ENCODE measurements around the gene KIR2DL3. TPM values are rescaled to one million over a fixed set of nuclear protein-coding genes. Genes with fewer than 3 reads are reported as not detected.
"Not testable (repeated sequence)": the region's sequence is repeated elsewhere in the genome, so short reads cannot be mapped to it uniquely, and the experiment has no call there.

Gene KIR2DL3
- total RNA-seq, 2 experiments from 2014 or later, result 0.30 to 1.2 TPM

DNA sequence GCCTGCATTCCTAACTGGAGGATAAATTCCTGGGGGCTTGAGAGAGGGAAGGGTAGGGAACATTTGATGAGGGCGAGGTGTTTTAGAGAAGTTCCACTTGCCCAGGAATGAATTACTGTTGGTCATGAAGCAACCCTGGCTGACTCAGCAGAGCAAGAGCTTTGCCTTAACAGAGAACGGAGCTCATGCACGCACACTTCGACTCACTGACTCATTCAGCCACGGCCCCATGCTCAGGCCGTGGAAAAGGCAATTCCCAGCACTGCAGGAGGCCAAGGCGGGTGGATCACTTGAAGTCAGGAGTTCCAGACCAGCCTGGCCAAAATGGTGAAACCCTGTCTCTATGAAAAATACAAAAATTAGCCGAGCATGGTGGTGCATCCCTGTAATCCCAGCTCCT is 25.9 kb downstream of the KIR2DL3 start:
- CTCF ChIA-PET; H3K27ac Mint-ChIP-seq; H3K4me3 Mint-ChIP-seq; H3K4me1 Mint-ChIP-seq; DNase-seq; H3K36me3 Mint-ChIP-seq; H3K9me3 Mint-ChIP-seq (ENCODE audit: low read depth); ATAC-seq; H3K27me3 Mint-ChIP-seq: not testable (repeated sequence)

DNA sequence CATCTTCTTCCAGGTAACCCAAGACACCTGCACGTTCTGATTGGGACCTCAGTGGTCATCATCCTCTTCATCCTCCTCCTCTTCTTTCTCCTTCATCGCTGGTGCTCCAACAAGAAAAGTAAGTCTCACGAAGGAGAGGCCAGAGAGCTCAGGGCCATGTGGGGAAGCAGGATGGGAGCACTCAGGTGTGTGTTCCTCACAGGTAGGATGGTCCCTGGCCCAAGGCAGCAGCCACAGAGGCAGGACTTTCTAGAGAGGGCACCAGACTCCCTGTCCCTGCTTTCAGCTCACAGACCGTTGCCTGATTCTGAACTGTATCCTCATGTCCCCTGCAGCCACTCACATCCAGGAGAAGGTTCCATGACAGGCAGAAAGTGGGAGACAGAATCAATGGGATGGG is 28.2 kb downstream of the KIR2DL3 start:
- H3K27ac Mint-ChIP-seq; ATAC-seq; H3K9me3 Mint-ChIP-seq (ENCODE audit: low read depth); H3K4me3 Mint-ChIP-seq; CTCF ChIA-PET; H3K4me1 Mint-ChIP-seq; H3K36me3 Mint-ChIP-seq; H3K27me3 Mint-ChIP-seq; DNase-seq: not testable (repeated sequence)

DNA sequence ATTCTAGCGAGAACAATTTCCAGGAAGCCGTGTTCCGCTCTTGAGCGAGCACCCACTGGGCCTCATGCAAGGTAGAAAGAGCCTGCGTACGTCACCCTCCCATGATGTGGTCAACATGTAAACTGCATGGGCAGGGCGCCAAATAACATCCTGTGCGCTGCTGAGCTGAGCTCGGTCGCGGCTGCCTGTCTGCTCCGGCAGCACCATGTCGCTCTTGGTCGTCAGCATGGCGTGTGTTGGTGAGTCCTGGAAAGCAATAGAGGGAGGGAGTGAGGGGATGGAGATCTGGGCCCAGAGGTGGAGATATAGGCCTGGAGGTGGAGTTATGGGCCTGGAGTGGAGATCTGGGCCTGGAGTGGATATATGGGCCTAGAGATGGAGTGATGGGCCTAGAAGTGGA is 31.3 kb downstream of the KIR2DL3 start, which contains the start of gene KIR2DL1:
TSS of gene KIR2DL1 (plus strand) at position 148 of the 400 bp plus-strand sequence. CDS start at position 206, 58 bp downstream.
- H3K36me3 Mint-ChIP-seq; H3K27ac Mint-ChIP-seq; CTCF ChIA-PET; H3K27me3 Mint-ChIP-seq; H3K4me1 Mint-ChIP-seq; ATAC-seq; H3K4me3 Mint-ChIP-seq; H3K9me3 Mint-ChIP-seq (ENCODE audit: low read depth); DNase-seq: not testable (repeated sequence)

DNA sequence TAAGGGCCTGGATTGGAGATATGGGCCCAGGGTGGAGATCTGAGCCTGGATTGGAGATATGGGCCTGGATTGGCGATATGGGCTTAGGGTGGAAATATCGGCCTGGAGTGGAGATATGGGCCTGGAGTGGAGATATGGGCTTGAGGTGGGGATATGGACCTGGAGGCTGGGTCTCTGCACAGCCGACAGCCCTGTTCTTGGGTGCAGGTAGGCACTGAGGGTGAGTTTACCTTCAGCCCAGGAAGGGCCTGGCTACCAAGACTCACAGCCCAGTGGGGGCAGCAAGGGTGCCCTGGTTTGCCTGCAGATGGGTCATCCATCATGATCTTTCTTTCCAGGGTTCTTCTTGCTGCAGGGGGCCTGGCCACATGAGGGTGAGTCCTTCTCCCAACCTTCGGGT is 32.2 kb downstream of the KIR2DL3 start:
- not testable (repeated sequence) for H3K4me3 Mint-ChIP-seq, ATAC-seq

GRCh38 chr19:54771018-54771960 is 33.0 kb downstream of the KIR2DL3 start:
- H3K27ac Mint-ChIP-seq; H3K4me1 Mint-ChIP-seq; H3K9me3 Mint-ChIP-seq (ENCODE audit: low read depth); CTCF ChIA-PET; DNase-seq; H3K36me3 Mint-ChIP-seq; H3K4me3 Mint-ChIP-seq; ATAC-seq; H3K27me3 Mint-ChIP-seq: not testable (repeated sequence)

More for the DNA sequence above, 32.2 kb downstream of the KIR2DL3 start:
- H3K27me3 Mint-ChIP-seq; H3K9me3 Mint-ChIP-seq (ENCODE audit: low read depth); H3K36me3 Mint-ChIP-seq; CTCF ChIA-PET; H3K27ac Mint-ChIP-seq; H3K4me1 Mint-ChIP-seq; DNase-seq: not testable (repeated sequence)

GRCh38 chr19:54772666-54773065 is 34.4 kb downstream of the KIR2DL3 start:
- CTCF ChIA-PET; ATAC-seq; H3K4me1 Mint-ChIP-seq; H3K27ac Mint-ChIP-seq; H3K36me3 Mint-ChIP-seq; H3K27me3 Mint-ChIP-seq; DNase-seq; H3K9me3 Mint-ChIP-seq (ENCODE audit: low read depth); H3K4me3 Mint-ChIP-seq: not testable (repeated sequence)

DNA sequence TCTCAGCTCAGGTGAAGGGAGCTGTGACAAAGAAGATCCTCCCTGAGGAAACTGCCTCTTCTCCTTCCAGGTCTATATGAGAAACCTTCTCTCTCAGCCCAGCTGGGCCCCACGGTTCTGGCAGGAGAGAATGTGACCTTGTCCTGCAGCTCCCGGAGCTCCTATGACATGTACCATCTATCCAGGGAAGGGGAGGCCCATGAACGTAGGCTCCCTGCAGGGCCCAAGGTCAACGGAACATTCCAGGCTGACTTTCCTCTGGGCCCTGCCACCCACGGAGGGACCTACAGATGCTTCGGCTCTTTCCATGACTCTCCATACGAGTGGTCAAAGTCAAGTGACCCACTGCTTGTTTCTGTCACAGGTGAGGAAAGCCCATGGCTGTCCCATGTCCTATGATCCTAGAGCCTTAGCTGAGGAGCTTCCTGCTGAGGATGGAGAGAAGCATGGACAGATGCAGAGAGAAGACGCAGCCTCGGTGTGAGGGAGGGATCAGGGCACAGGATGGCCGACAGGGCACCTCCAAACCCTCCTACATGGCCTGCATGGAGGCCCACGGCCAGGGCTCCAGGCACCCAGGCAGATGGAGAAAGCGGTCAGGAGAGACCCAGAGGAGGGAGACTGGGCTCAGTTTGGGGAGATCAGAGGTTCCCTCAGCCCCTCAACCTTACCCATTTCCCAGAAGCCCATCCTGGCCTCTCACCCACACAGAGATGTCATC is 36.9 kb downstream of the KIR2DL3 start:
- H3K27ac Mint-ChIP-seq; DNase-seq; ATAC-seq; H3K27me3 Mint-ChIP-seq; H3K9me3 Mint-ChIP-seq (ENCODE audit: low read depth); CTCF ChIA-PET; H3K36me3 Mint-ChIP-seq; H3K4me3 Mint-ChIP-seq; H3K4me1 Mint-ChIP-seq: not testable (repeated sequence)

DNA sequence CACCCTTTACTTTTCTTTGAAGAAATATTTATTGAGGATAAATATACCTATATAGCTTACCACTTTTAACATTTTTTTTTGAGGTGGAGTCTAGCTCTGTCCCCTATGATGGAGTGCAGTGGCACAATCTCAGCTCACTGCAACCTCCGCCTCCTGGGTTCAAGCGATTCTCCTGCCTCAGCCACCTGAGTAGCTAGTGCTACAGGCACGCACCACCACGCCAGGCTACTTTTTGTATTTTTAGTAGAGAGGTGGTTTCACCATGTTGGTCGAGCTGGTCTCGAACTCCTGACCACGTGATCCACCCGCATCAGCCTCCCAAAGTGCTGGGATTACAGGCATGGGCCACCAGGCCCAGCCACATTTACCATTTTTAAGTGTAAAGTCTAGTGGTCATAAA is 37.5 kb downstream of the KIR2DL3 start:
- CTCF ChIA-PET; H3K27me3 Mint-ChIP-seq; DNase-seq; H3K9me3 Mint-ChIP-seq (ENCODE audit: low read depth); H3K27ac Mint-ChIP-seq; ATAC-seq; H3K36me3 Mint-ChIP-seq; H3K4me1 Mint-ChIP-seq; H3K4me3 Mint-ChIP-seq: not testable (repeated sequence)

GRCh38 chr19:54777851-54778250 is 39.5 kb downstream of the KIR2DL3 start:
- H3K36me3 Mint-ChIP-seq; H3K27ac Mint-ChIP-seq; H3K9me3 Mint-ChIP-seq (ENCODE audit: low read depth); H3K4me3 Mint-ChIP-seq; H3K4me1 Mint-ChIP-seq; ATAC-seq; H3K27me3 Mint-ChIP-seq; DNase-seq: not testable (repeated sequence)
- CTCF ChIA-PET, result interaction anchor here (0.6 kb wide), 1 partner anchor 176 kb away, joined by 3 read pairs; no protein-coding TSS in a partner anchor

DNA sequence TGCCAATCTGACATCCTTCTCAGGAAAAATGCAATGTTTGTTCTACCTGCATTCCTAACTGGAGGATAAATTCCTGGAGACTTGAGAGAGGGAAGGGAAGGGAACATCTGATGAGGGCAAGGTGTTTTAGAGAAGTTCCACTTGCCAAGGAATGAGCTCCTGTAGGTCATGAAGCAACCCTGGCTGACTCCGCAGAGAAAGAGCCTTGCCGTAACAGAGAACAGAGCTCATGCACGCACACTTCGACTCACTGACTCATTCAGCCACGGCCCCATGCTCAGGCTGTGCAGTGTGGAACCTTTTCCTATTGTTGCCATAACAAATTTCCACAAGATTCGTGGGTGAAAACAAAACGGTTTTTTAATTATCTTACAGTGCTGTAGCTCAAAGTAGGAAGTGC is 40.6 kb downstream of the KIR2DL3 start:
- CTCF ChIA-PET; H3K27ac Mint-ChIP-seq; ATAC-seq; H3K9me3 Mint-ChIP-seq (ENCODE audit: low read depth); DNase-seq; H3K27me3 Mint-ChIP-seq; H3K4me3 Mint-ChIP-seq; H3K4me1 Mint-ChIP-seq; H3K36me3 Mint-ChIP-seq: not testable (repeated sequence)

- DNase-seq; H3K36me3 Mint-ChIP-seq; H3K9me3 Mint-ChIP-seq (ENCODE audit: low read depth); H3K4me3 Mint-ChIP-seq; CTCF ChIA-PET; H3K4me1 Mint-ChIP-seq; ATAC-seq; H3K27ac Mint-ChIP-seq; H3K27me3 Mint-ChIP-seq: not testable (repeated sequence)
These were observed 44.6 kb downstream of the KIR2DL3 start for GRCh38 chr19:54782916-54783315.

- not testable (repeated sequence) for H3K27me3 Mint-ChIP-seq; H3K4me3 Mint-ChIP-seq; H3K27ac Mint-ChIP-seq; DNase-seq; H3K4me1 Mint-ChIP-seq; H3K9me3 Mint-ChIP-seq (ENCODE audit: low read depth); H3K36me3 Mint-ChIP-seq; ATAC-seq
- CTCF ChIA-PET, result interaction anchor here (1.2 kb wide), 1 partner anchor 112 kb away, joined by 3 read pairs; no protein-coding TSS in a partner anchor
These were observed 47.9 kb downstream of the KIR2DL3 start for GRCh38 chr19:54786091-54786723.

- H3K4me3 Mint-ChIP-seq; DNase-seq; CTCF ChIA-PET; H3K27ac Mint-ChIP-seq; ATAC-seq; H3K9me3 Mint-ChIP-seq (ENCODE audit: low read depth); H3K27me3 Mint-ChIP-seq; H3K36me3 Mint-ChIP-seq: not testable (repeated sequence)
- peaks cover 13% of the 10 kb centered on the region for H3K4me1 Mint-ChIP-seq
These were observed 49.8 kb downstream of the KIR2DL3 start for GRCh38 chr19:54788154-54788553.

Data from activated CD8-positive, alpha-beta memory T cell treated with anti-CD3 and anti-CD28 coated beads, Interleukin-2, amount 10 ng/mL, durations not matched to agents 7 days and 5 days (primary cell).